Stimulated activated CD4-positive, alpha-beta T cell treated with anti-CD3 and anti-CD28 coated beads, Interleukin-1b, Interleukin-23, amount 100 ng/mL, for 24 hours (primary cell): ENCODE measurements around the gene TTC39C.
"Not testable (repeated sequence)": the region's sequence is repeated elsewhere in the genome, so short reads cannot be mapped to it uniquely, and the experiment has no call there.

Source experiments
- DNase-seq, 4 experiments: peaks; one replicate each; pipeline ENCODE4 v3.0.0-alpha.2; 2020; ENCODE audit warnings: low read depth in 4 of 4, low spot score in 1 of 4

TTC39C gene

DNA sequence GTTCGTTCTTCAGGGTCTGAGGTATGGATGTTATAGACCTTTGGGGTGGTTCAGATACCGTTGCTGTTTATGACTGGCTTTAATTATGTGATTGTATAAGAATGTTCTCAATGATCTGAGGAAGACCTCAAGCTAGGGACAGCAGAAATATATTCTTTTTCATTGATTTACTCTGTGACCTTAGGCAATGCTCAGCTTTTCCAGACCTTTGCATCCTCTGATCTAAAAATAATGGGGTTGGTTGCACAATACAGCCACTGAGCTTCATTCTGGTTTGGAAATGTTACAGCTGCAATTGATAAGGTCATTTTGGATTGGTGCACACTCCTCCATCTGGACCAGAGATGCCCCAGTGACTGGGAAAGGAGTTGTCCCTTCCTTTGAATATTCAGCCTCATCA lies 107.1 kb downstream of the TTC39C start:
- DNase-seq: no peak

DNA sequence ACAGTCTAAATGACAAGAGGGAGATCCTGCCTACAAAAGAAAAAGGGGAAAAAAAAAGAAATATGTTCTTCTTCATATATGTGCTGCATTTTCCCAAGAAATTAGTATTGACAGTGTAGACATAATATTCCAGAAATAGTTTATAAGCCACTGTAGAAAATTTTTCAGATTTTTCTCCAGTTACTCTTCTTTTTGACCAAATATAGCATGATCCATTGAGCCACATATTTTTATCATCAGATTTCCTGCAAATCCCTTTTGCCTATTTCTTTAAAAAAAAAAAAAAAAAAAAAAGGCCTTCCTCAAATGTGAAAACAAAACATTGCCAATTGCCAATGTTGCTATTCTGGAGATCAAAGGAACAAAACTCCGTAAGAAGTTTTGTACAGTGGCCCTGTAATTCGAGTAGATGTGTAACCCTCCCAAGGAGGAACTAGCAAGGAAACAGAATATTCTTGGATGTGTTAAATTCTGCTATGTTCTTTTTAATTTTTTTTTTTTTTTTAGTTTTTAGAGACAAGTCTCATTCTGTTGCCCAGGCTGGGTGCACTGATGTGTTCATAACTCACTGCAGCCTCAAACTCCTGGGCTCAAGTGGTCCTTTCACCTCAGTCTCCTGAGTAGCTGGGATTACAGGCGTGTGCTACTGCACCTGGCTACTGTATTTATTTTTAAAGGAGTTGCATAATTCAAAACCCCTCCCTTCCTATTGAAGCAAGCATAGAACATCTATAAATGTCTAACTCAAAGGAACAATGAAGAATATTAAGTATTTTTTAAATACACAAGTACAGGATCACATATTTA lies 111.8 kb downstream of the TTC39C start:
- no peak for DNase-seq

DNA sequence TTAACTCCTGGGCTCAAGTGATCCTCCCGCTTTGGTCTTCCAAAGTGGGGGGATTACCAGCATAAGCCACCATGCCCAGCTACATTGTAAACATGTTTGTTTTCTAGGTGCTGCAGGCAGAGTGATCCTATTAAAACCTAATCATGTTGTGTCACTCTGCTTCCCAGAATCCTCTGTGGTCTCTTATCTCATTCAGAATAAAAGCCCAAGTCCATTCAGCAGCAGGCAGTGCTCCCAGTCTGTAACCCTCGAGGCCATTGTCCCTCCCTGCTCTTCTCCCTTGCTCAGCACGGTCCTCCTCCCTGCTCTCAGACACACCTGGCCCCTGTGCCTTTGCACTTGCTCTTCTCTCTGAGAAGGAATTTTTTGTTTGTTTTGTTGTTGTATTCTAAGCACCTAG lies 113.2 kb downstream of the TTC39C start:
- no peak for DNase-seq

DNA sequence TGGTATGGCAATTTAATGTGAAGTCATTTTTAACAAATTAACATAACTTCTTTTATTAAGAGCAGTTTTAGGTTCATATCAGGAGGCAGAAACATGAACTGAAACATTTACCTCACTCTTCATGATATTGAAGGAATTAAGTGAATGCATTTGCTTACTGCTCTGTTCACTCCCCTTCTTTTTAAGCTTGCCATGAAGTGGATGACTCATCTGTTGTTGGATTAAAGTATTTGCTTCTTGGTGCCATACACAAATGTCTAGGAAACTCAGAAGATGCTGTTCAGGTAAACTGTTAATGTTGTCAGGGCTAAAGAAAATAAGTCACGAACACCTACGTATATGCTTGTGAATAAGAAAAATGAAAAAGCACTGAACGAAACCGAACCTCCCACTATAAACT lies 114.1 kb downstream of the TTC39C start:
- no peak for DNase-seq

DNA sequence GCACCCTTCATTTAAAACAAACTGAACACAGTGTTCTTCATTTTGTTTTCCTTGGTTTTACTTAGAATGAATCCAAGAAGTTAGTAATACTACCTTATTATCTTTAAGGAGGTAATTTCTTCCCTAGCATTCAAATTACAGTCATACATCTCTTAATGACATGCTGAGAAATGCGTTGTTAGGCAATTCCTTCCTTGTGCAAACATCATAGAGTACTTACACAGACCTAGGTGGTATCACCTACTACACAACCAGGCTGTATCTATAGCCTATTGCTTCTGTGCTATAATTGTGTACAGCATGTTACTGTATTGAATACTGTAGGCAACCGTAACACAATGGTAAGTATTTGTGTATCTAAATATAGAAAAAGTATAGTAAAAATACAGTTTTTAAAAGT lies 115.9 kb downstream of the TTC39C start:
- DNase-seq: no peak

DNA sequence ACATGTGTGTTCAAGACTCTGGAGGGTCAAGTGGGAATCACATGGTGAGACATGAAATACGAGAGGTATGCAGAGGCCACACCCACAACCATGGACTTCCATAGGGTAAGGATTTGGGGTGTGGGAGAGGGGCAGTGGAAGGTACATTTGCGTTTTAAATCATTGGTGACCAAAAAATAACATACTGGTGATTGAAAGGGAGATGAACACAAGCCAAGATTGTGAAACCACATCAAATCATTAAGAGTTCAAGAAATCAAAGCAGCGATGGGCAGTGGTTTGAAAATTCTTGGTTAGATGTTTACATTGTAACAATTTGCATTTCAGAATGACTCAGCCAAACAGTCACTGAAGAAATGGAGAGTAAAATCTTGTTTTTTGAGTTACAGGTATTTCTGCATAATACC lies 122.4 kb downstream of the TTC39C start:
- DNase-seq: no peak

DNA sequence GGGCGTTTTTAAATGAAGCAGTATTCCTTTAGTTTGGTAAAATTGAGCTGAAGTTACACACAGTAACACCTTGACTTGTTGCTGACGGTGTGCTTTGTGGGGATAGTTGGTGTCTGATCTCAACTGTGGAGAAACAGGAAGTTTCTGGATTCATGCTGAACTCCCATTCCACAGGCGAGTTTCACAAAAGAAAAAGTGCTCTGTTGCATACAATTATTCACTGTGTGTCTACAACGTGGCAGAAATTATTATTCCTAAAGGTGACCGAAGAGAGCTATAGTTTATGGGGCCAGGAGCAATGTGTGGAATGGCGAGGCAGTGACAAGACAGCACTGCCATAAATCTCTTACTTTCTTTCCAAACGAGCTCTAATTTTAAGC lies 123.8 kb downstream of the TTC39C start:
- no peak for DNase-seq

DNA sequence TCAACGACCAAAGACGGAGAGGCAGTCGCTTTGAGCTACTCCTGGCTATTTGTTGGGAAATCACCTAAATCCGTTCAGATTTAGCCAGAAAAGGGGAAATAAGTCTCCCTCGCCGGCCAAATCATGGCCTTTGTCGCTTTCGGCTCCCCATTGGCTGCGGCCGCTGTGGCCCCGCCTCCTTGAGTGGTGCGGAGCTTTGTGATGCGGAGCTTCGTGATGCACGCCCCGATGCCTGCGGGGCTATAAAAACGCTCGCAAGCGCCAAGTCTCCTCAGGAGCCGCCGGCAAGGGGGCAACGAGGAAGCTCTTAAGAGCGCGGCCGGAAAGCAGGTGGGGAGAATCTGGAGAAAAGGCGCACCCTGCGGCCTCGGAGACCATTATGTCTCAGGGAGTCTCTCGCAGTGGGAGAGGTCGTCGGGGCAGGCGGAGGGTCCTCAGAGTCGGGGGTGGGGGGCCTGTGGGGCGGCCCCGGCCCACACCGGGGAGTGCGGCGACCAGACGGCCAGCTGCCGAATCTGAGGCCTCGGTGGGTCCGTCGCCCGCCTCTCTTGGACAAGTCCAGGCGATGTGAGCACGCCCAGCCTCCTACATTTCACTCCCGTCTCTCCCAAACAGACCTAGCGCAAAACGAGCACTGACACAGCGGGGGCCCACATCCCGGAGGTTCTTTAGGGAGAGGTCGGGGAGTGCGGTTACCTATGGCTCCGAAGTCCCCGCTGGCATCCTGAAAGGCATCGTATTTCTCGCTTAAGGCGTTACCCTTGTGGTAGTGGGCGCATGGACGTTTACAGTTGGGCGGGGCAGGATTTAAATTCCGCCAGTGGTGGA lies 124.4 kb downstream of the TTC39C start, which contains the start of gene CABYR:
Gene CABYR (plus strand): TSS at position 274 of the 828 bp plus-strand sequence. CDS start 4,053 bp downstream, outside the sequence.
- peak; percentile 39 to 65 (median 50) for DNase-seq

DNA sequence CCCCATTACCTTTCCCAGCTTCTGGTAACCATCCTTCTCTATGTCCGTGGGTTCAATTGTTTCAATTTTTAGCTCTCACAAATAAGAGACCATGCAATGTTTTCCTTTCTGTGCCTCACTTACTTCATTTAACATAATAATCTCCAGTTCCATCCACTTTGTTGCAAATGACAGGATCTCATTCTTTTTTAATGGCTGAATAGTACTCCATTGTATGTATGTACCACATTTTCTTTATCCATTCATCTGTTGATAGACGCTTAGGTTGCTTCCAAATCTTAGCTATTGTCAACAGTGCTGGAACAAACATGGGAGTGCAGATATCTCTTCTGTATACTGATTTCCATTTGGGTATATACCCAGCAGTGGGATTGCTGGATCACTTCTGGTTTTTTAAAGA lies 126.1 kb downstream of the TTC39C start:
- DNase-seq: no peak

DNA sequence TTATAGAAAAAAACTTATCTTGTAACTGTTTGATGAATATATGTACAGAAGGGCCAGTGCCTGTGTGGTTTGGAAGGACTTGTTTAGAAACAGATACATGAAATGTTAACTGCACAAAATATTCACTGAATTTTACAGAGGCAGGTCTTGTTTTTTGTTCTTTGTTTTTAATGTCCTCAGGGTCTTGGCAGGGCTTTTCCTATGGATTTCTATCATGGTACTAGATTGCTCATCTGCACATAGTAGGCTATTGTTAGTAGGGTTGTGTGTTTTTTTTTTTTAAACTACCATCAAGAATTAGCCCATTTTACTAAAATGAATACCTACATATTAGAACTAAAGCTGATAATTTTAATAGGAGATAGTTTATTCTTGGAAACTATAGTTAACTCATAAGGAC lies 127.8 kb downstream of the TTC39C start:
- no peak for DNase-seq

DNA sequence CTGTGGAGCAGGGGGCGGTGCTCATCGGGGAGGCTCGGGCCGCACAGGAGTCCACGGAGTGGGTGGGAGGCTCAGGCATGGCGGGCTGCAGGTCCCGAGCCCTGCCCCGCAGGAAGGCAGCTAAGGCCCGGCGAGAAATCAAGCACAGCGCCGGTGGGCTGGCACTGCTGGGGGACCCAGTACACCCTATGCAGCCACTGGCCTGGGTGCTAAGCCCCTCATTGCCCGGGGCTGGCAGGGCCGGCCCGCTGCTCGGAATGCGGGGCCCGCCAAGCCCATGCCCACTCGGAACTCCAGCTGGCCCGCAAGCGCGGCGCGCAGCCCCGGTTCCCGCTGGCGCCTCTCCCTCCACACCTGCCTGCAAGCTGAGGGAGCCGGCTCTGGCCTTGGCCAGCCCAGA lies 135.0 kb downstream of the TTC39C start:
- DNase-seq: not testable (repeated sequence)

DNA sequence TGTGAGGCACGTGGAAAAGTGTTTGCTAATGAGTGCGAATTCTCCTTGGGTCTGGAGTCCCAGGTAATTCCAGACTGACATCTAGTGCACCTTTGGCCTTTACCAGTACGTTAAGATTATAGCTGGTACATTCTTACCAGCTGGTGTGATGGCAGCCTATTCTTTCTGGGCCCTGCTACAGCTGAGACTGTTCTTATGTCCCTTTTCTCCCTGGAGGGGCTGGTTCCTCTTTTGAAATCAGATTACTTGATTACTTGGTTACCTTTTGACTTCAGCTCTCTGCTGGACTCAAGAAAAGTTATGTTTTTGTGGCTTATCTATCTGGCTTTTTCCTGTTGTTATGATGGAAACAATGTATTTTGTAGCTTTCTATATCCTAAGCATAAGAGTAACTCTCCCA lies 138.8 kb downstream of the TTC39C start:
- no peak for DNase-seq

DNA sequence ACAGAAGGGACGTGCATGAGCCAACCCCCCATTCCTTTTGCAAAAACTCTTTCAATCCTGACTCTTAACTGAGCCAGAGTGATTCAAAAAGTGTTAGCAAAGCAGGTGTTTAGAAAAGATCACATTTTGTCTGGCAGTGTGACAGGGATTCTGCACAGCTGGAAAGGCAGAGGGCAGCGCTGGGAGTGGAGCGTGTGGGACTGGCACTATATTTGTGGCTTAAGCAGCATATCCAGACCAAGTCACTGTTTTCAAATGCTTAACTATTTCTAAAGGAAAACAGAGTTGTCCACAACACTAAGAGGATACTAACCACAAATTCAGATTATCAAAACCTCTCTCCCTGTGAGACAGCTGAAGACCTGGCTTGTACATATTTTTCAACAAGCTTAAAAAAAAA lies 143.3 kb downstream of the TTC39C start:
- DNase-seq: no peak

DNA sequence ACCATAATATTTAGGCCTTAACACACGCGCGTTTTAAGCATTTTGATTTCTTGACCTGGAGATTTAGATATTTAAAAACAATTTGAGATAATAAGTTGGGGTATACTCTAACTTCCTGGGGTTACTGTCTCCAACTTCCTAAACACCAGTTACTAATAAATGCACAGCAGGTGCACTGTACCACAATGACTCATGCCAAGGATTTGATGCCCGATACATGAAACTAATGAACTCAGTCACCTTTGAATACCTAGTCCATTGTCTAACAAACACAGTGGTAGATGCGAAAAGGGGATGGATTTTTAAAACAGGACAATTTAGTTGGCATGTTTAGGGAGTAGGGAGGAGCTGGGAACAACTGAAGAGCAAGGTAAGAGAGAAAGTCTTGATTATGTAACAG lies 145.5 kb downstream of the TTC39C start:
- no peak for DNase-seq

DNA sequence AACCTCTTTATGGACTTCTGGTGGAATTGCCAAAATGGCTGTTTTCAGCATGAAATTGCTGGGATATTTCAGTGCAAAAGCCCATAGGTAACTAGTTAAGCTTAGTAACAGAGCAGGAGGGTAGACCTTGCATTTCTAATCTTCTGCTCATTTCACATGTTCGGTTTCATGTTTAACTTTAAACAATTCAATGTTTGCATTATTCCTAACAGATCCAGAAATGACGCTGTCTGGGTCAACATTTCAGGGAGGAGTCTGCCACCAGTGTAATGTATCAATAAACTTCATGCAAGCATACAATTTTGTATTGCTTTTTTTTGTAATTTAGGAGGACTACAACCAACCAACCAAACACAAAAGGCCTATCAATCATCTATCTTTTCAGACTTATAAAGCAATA lies 146.8 kb downstream of the TTC39C start:
- no peak for DNase-seq

DNA sequence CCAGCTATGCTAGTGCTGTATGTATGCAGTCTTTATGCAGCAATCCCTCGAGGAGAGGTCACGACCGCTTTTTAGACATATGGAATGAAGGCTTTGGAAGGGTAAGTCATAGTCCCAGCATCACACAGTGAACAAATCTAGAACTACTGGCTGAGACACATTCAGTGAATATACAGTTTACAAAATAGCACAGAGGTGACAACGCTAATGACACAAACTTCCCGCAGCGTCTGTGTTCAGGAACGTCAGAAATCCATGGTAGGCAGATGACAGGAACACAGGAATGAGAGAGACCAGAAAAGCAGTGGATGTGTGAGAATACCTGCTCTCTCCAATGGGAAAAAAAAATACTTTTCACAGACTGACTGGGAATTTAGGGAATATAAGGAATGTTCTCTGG lies 153.9 kb downstream of the TTC39C start:
- no peak for DNase-seq

DNA sequence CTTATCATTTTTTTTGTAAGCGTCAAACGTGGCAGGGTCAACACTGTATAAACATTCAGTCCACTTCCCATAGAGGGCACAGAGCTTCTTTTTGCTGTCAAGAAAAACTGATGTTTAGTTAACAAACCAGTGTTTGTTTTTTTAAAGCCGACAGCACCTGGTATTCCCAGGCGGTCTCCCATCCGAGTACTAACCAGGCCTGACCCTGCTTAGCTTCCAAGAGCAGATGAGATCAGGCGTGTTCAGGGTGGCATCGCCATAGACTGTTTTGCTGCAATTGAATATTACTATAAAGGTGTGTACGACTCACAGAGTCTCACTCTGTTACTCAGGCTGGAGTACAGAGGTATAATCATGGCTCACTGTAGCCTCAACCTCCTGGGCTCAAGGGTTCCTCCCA lies 155.8 kb downstream of the TTC39C start:
- no peak for DNase-seq

DNA sequence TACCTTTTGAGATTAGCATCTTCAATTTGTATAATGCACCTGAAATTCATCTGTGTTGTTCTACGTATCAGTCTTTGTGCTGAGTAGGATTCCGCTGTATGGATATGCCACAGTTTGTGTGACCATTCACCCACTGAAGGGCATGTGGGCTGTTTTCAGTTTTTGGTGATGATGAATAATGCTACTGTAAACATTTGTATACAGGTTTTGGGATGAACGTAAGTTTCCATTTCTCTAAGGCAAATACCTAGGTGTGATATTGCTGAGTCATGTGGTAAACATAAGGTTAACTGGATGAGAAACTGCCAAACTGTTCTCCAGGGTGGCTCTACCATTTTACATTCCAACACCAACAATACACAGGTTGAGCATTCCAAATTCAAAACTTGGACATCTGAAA lies 159.4 kb downstream of the TTC39C start:
- DNase-seq: no peak

DNA sequence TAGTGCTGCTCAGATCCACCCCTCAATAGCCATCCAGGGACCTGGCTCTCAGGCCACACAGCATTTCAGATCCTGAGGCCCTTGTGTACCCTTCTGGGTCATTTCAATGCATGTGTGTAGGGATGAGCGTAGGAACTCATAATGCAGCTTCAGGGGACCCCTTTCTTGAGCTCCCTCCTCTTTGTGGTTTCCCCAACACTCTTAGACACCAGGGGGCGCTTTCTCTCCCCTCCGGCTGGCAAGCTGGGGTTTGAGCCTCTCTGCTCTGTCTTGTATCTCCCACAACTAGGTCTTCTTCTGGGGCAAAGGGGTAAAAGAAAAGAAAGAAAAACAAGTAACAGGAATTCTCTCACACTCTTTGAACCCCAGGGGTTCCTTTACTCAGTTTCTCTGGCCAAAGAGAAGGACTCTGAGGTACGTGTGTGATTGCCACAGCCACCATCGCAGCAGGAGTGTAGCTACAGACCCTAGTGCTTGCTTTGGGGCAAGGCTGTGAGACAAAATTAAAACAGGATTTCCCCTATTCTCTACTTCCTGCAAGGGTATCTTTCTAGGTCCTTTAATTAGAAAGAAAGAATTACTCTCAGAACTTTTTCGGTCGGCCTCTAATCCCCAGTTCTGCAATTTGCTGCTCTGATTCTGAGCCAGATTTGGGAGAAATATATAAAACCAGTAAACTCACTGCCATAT lies 162.3 kb downstream of the TTC39C start:
- peak; percentile 9 to 29 (median 24) for DNase-seq

DNA sequence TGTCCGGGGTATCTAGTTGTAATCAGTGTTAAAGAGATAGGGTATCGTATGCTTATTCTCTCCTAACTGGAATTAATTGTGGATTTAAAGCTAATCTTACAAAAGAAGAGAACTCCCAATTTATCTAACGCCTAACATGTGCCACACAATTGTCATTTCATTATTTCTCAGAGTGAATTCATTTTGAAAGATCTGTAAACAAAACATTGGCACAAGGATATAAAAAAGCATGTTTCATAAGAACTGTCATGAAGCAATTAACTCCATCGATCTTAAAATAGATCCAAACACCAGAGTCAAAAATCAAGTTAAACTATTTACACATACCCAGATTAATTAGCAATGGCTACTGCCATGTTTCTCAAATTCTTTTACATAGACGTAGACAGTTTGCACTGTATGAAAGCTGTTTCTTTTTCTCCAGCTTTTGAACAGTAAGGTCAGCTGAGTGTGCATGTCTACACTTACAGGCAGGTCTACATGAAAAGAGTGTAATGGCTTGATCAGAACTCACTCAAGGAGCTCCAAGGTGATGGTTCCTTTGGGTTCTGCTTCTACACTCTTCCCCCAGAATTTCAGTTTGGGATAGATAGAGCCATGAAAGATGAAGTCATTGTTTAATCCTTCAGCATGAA lies 163.1 kb downstream of the TTC39C start:
- no peak for DNase-seq

DNA sequence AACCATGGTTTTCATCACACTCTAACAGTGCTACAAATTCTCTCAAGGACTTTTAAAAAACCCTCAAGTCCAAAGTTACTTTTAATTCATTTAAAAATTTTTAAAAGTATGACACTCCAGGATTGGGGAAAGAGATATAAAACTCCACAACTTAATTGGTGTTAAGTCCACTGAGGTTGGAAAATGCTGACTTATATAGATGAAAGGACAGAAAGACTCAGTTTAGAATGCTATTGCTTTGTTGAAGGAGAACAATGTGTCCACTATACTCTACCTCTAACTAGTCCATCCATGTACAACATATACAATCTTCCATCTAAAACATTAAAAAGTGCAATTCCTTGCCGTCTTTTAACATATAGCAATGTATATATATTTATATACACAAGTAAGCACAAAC lies 165.5 kb downstream of the TTC39C start:
- no peak for DNase-seq
